ENCODE results near the gene MYPOP. TPM values are rescaled to one million over a fixed set of nuclear protein-coding genes. Genes with fewer than 3 reads are reported as not detected.

Gene MYPOP
- total and polyA plus RNA-seq, 2 donors (not counting 3 experiments of a cell fraction or from before 2014, with no cell fraction given) = 3.9 to 9.0 TPM

- Histone ChIP-seq H3K9me3 (replicated peaks; ENCODE audit: control insufficient read depth, insufficient read depth, low read length) (no peaks in the 10 kb centered on the region), H3K9ac (replicated peaks; ENCODE audit: extremely low read depth, insufficient read depth, low read length) (peak within 1 kb of the TSS; percentile 81), H3K36me3 (ENCODE audit: control insufficient read depth in 2 of 2, extremely low read depth in 1 of 2, insufficient read depth in 2 of 2, low read length in 2 of 2) (no peaks in the 10 kb centered on the region), H3K79me2 (ENCODE audit: control insufficient read depth, insufficient read depth, low read length) (peaks cover 3% of the 10 kb centered on the region), H3K27ac (ENCODE audit: insufficient read depth, low read depth, low read length) (peak within 1 kb of the TSS; percentile 80), H3K27me3 (ENCODE audit: control insufficient read depth in 2 of 2, insufficient read depth in 2 of 2, low read length in 2 of 2) (no peaks in the 10 kb centered on the region), H3K4me3 (replicated peaks in 1 of 3; ENCODE audit: insufficient read depth in 1 of 3, low read depth in 1 of 3, low read length in 3 of 3) (peak within 1 kb of the TSS; percentile 48 to 94 (median 57)), H3K4me1 (ENCODE audit: control insufficient read depth, extremely low read depth, insufficient read depth, low read length) (peaks cover 10% of the 10 kb centered on the region), H2AFZ (ENCODE audit: low read depth, low read length) (peak within 1 kb of the TSS; percentile 80), H3K4me2 (ENCODE audit: insufficient read depth, low read length) (peak within 1 kb of the TSS; percentile 74), H3K9me1 (replicated peaks; ENCODE audit: control insufficient read depth, extremely low read depth, insufficient read depth, low read length) (no peaks in the 10 kb centered on the region), H4K20me1 (replicated peaks; ENCODE audit: control insufficient read depth, extremely low read depth, insufficient read depth, low read length) (no peaks in the 10 kb centered on the region)
- intact Hi-C loops (cut with micrococcal nuclease) (loop anchor here (1.0 kb wide), 1 partner anchor 17 kb away; the partner anchor contains the start of gene MYPOP), dilution Hi-C loops (cut with MboI; ENCODE audit: extremely low pct_ligation_motif_present, low sequenced_read_pairs) (no loop called here)
- TF ChIP-seq JUN (IDR thresholded peaks at IDR 0.05; ENCODE audit: borderline replicate concordance, insufficient read depth, insufficient read length, low read depth) (no peak), POLR2AphosphoS5 (IDR thresholded peaks at IDR 0.05; ENCODE audit: insufficient read depth, low read depth, low read length) (peak; percentile 28), MYC (IDR thresholded peaks at IDR 0.05; ENCODE audit: low read depth, low read length) (no peak), EZH2 (IDR thresholded peaks at IDR 0.05; ENCODE audit: borderline replicate concordance, low read depth, low read length, severe bottlenecking) (no peak)
- peak; percentile 89 for DNase-seq (ENCODE audit: low read depth, low spot score)
- no TSS peak for BruUV-seq (replicated peaks)
- CTCF ChIA-PET = interaction anchor here (0.6 to 3.3 kb wide), 11 partner anchors 10 to 401 kb away, joined by 3 to 21 read pairs (median 3); partner anchors contain the start of genes FOXA3 and SYMPK
- POLR2A ChIA-PET = interaction anchor here (0.6 to 1.4 kb wide), 5 partner anchors 14 to 124 kb away, joined by 3 to 6 read pairs (median 3); partner anchors contain the start of gene MYPOP
- no peak for FAIRE-seq
These were observed 16.6 kb downstream of the MYPOP start, which contains the start of gene IRF2BP1 for GRCh38 chr19:45885556-45886426. IRF2BP1 (minus strand) TSS chr19:45886141; CDS start chr19:45885774, 367 bp downstream.

Measured in endothelial cell of umbilical vein (primary cell).